ENCODE data around the gene SERINC3. TPM values are rescaled to one million over a fixed set of nuclear protein-coding genes. Genes with fewer than 3 reads are reported as not detected.

SERINC3 gene
- total RNA-seq, 1 donor from 2014 or later = 120 TPM

DNA sequence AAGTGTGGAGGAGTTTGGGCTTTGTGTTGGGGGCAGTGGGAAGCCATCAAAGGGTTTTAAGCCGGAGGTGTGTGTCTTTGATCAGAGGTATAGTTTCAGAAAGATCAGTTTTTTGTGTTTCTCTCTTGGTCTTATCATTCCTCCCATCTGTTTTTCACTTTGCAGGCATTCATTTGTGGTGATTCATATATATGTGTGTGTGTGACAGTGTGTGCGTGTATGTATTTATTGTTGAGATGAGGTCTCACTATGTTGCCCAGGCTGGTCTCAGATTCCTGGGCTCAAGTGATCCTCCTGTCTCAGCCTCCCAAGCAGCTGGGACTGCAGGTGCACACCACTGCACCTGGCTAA is 11.1 kb upstream of the SERINC3 start:
- DNase-seq (ENCODE audit: low spot score) = no peak

DNA sequence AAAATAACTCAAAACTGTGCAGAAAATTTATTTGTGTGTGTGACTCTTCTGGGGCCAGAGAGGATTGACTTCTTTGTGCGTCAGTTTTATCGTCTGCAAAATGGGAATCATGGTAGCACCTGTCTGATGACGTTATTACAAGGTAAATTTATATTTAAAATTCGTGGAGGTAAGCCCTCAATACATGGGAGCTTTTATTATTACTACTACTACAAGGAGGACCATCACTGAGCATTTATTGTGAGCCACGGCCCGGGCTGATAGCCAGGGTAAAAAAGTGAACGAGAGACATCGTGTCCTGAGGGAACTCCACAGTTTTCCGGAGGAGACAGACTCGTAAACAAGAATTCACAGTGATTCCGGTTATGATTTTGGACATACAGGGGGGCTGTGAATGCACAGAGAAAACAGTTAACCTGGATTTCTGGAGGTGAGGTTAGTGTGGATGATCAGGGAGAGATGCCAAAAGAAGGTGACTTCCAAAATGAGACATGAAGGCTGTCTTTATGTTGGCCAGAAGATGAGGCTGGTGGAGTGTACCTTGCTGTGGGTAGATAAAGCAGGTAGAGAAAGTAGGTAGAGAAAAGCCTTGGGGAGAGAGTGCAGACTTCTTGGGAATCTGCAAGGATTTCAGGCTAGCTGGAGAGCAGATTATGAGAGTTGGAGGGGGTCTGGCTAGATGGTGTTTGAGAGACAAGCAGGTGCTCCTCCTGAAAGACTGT is 10.6 kb upstream of the SERINC3 start:
- no peak for DNase-seq (ENCODE audit: low spot score)

DNA sequence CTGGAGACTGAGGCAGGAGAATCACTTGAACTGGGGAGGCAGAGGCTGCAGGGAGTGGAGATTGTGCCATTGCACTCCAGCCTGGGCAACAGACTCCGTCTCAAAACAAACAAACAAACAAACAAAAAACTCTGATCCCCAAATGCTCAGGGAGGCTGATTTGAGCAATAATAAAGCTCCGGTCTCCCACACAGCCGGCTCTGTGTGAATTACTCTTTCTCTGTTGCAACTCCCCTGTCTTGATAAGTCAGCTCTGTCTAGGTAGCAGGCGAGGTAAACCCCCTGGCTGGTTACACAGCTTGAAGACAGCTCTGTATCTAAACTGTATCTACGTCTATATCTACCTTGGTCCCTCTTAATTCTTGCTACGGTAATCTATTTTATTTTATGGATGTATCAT is 6.4 kb upstream of the SERINC3 start:
- no peak for DNase-seq (ENCODE audit: low spot score)

DNA sequence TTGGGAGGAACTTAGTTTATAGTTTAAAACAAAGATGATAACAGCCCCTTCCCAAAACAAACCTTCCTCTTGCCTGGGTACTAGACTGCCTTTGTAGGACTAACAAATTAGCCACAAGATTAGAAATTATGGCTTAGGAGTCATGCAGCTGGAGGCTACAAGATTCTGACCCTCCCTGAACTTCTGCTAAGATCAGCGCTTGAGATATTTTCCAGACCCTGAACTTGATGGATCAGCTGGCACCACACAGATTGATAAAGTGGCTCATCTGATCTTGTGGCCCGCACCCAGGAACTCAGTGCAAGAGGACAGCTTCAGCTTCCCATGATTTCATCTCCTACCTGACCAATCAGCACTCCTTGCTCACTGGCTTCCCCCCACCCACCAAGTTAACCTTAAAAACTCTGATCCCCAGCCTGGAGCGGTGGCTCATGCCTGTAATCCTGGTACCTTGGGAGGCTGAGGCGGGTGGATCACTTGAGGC is 5.9 kb upstream of the SERINC3 start:
- no peak for DNase-seq (ENCODE audit: low spot score)

DNA sequence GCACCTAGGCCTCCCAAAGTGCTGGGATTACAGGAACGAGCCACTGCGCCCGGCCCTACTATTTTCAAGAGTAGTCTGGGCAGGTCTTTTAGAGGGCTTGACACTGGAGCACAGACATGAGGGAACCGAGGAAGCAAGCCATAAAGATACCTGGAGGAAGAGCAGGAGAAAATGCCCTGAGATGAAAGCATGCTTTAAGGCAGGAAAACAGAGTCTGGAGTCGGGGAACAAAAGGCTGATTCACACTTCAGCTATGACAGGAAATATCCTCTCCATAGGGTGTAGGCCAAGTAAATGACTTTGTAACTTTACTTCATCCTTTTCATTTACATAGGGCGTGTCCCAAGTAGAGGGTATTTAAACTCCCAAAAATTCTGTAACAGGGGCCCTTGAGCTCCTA is 4.3 kb upstream of the SERINC3 start:
- DNase-seq (ENCODE audit: low spot score) = no peak

DNA sequence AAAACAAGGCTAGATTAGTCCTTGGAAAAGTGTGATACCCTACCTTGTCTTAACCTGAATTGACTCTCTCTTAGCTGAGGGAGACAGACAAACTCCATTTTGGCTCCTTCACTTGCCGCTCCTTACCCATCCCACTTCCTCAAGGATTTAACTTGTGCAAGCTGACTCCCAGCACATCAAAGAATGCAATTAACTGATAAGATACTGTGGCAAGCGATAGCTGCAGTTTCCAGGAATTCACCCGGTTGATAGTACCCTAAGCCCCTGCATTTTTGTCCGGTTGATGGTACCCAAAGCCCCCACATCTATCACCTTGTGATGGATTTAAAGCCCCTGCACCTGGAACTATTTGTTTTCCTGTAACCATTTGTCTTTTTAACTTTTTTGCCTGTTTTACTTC is 1.9 kb upstream of the SERINC3 start:
- DNase-seq (ENCODE audit: low spot score) = no peak

DNA sequence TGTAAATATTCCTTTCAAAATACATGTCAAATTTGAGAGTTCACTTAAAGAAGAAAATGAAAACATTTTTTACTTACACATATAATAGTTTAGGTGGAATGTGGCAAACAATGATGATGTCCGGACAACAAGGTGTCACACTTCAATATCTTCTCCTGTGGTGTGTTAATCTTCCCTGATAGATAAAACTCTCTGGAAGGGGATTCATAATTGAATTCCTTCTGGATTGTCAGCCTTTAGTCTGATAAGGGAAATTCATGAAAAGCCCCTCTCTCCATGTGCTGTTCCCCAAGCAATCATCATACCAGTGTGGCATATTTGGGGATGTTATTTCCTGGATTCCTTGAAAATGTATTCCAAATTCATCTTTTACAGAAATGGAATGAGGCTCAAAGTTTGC is 971 bp upstream of the SERINC3 start:
- no peak for DNase-seq (ENCODE audit: low spot score)

DNA sequence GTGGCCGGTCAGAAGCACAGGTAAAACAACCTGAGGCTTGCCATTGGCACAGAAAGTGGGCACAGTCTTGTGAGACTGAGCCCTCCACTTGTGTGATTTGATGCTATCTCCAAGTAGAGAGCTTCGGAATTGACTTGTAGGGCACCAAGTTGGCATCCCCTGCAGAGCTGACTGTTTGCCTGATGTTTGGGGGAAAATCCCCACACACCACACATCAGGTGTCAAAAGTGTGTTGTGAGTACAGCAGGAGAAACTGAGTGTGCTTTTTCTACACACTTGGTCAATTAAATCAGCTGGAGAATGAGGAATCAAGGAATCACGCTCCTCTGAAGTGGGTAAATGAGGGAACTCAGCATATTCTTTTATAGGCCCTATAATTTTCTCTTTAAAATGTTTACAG is 989 bp downstream of the SERINC3 start:
- DNase-seq (ENCODE audit: low spot score) = no peak

DNA sequence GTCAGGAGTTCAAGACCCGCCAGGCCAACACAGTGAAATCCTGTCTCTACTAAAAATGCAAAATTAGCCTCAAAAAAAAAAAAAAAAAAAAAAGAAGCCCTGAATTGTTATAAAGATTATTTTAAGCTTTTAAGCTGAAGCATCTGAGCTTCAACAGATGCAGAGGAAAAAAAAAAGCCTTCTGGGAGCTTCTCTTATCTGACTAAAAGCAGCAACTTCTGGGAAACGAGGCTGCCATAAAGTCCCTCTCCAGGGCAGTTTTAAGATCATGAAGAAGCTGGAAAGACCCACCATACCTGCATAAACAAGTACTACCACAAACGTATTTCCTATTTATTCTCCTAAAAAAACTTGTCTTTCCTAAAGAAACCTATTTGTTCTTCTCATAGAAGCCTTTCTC is 3.6 kb downstream of the SERINC3 start:
- no peak for DNase-seq (ENCODE audit: low spot score)

DNA sequence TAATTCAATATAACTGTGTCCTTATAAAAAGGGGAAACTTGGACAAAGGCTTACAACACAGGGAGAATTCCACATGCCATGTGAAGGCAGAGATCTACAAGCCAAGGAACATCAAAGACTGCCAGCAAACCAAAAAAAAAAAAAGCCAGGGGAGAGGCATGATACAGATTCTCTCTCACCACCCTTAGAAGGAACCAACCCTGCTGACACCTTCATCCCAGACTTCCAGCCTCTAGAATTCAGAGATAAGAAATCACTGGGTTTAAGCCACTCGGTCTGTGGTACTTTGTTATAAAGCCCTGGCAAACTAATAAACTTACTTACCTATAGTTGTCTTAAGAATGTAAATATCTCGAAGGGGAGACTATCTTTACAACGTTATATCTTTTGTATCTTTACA is 4.4 kb downstream of the SERINC3 start:
- DNase-seq (ENCODE audit: low spot score) = no peak

DNA sequence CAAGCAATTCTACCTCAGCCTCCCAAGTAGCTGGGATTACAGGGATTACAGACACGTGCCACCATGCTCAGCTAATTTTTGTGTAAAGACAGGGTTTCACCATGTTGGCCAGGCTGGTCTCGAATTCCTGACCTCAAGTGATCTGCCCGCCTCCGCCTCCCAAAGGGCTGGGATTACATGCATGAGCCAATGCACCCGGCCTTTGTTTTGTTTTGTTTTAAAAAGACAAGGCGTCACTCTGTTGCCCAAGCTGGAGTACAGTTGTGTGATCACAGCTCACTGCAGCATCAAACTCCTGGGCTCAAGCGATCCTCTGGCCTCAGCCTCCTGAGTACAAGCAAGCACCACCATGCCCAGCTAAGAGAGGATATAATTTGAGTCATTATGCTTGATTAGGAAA is 5.4 kb downstream of the SERINC3 start:
- DNase-seq (ENCODE audit: low spot score) = no peak

DNA sequence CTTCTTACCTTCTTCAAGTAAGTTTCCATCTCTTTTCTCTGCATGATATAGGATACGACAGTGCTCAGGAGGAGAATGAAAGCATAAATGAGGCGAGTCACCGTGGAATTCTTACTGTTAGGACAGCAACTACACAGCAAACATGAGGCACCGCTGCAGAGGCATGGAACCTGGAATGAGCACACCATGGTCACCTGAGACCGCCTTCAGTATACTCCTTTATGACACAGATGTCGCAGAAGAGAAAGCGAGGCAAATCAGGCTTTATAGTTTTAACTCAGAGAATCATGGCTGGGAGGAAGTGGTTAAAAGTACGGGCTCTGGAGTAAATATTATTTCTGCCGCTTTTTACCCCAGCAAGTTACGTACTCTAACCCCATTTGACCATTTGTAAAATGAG is 8.0 kb downstream of the SERINC3 start:
- DNase-seq (ENCODE audit: low spot score) = no peak

DNA sequence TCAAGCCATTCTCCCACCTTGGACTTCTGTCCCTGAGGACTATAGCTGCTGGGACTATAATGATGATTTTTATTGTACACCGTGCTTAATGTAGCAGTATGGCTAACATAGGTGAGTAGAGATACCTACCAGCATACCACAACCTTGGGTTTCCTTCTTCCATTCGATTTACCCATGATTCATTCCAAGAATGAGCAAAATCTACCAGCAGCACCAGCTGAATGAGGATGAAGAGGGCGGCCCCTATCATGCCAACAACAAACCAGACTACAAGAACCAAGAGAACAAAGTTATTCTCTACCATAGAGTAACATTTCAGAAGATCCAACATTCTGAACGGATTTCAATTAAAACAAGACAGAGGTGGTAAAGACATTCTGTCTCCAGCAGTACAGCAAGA is 12.1 kb downstream of the SERINC3 start:
- DNase-seq (ENCODE audit: low spot score) = no peak

DNA sequence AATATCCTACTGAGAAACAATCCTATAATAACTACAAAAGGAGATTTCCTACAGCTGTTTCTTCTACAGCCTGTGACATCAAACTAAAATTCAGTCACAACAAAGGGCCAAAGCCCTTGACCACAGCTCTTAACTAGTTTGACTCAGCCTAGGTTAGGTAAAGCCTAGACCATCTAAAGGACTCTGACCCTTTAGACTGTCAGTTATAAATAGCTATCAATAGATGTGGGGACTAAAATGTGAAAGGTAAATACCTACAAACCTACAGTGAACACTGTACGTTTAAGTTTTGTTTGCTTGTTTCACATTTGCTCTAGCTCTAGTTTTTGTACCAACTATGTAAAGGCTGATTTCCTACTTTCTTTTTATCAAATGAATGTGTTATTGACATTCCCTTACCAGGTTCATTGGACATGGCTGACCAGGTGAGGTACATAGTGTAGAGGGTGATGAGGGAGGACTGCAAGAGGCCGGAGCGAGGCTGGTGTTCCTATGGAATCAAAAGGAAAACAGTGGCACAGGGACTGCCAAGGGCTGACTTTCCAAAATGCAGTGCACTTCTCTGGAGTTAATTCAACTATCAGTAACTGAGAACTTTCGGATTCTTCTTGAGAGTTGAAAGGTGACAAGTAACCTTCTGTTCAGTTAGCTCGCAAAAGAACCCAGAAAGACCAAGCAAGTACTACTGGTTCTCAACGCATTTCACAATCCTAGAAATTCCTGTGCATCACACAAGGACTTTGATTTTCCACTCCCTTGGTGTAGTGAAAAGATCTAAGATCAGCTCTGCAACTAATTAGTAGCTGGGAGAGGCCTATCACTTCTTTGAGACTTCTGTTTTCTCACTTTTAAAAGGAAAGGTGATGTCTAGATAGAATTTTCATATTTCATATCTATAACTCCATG is 17.2 kb downstream of the SERINC3 start:
- DNase-seq (ENCODE audit: low spot score) = no peak

DNA sequence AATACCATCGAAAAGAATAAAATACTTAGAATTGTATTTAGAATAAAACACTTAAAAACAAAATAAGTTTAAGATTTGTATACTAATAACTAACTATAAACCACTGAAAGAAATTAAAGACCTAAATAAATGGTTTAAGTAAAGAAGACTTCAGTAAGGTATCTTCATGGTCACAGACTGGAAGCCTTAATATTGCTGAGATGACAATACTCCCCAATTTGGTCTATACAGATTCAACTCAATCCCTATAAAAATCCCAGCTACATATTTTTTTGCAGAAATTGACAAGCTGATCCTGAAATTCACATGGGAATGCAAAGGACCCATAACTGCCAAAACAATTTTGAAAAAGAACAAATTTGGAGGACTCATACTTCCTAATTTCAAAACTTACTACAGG is 18.9 kb downstream of the SERINC3 start:
- DNase-seq (ENCODE audit: low spot score) = no peak

DNA sequence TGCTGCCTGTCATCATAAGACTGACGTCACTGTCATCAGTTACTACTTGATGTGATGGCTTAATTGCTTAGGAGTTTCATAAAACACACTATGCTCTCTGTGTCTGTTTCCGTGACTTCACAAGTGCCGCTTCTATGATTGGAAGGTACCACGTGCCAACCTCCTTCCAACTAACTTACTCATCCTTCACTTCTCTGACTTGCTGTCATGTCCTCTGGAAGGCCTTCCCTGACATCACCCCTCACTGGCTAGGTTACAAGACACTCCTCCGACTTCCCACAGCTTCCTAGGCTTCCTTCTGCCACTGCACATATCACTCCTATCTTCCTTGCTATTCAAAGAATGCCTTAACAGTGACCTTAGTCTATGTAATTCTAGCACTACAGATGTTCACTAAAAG is 20.4 kb downstream of the SERINC3 start:
- DNase-seq (ENCODE audit: low spot score) = no peak

DNA sequence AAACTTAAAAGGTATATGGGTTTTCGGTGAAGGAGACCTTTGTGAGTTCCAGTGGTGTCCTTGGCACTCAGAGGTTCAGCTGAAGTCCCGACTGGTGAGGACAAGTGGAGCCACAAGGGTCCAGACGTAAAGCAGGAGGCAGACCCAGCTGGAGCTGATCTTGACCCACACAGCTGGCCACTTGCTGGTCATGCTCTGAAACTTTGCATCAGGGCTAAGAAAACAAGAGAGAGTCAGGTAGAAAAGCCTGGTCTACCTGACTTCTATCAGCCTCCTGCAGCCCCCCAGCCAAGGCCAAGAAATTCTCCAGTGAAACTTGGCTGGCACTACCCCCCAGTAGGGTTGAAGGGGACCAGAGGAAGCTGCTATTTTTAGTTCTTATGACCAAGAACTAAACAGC is 21.6 kb downstream of the SERINC3 start:
- no peak for DNase-seq (ENCODE audit: low spot score)

DNA sequence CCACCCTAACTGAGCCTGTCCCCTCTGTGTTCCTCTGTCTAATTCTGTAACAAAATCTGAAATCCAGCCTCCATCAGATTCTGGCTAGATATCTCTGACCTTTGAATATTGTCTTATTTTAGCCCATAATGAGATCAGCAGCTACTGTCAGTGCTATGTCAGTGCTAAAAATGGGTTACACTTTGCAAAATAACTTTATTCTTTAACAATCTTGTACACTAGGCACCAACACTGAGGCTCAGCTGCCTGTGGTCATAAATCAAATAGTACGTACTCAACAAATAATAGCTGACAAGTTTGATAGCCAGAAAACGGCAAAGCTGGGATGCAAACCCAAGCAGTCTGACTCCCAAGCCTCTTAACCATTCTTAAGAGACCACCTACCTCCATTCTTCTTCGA is 24.1 kb downstream of the SERINC3 start:
- no peak for DNase-seq (ENCODE audit: low spot score)

DNA sequence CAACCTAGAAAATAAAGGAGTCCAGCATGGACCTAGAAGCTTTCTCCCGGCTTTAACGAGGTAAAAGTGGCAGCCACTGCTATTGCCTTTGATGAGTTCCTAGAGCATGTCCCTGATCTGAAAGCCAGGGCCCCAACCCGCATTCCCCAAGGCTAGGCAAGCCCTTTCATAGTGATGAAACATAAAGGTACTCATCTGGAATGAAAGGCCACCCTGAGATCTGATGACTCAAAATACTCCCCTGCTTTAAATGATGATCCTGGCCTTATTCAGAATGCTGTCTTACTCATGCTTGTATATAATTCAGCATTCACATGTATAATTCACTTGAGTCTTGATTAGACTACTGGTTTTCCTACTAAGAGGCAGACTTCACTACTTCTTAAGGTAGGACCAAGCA is 24.9 kb downstream of the SERINC3 start:
- DNase-seq (ENCODE audit: low spot score) = no peak

DNA sequence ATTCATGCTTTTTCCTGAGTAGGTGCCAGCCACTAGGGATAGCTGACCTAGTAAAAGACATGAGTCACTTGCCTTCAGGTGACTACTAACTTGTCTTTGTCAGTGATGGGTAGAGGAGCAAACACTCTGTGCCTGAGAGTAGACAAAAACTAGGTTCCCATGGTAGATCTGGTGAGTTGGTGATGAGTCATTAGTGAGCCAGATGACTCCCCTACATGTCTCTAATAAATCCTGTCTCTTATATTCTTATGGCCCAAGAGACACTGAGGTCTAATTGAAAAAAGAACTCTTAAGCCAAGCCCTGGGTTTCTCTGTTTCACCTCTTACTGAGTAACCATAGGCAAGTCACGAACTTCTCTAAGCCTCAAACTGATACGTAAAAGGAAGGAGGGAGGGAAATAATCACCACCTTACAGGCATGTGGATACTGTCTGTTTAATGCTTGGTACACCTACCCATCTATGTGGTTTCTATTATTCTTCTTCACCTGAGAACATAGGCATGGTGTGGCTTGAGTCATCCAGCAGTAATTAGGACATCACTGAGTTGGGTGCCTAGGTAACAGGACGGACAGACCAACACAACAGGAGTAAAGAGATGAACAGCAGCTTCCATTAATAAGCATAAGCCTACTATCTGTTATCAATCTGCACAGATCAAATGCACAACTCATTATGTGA is 25.9 kb downstream of the SERINC3 start:
- DNase-seq (ENCODE audit: low spot score) = no peak

DNA sequence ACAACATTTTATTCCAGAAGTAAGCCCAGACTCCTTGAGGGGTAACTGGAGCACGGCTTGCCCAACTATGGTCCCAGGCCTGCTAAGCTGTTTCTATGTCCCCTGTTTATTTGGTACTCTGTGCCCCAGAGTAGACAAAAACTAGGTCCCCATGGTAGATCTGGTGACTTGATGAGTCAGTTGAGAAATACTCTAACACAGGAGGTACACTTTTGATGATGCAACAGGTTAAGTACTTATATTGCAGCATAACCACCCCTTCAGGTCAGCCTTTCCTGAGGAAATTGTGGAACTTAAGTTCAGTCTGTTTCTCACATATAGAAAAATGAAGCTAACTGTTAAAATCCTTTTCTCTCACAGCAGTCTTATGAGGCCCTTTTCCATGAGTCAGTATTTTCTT is 26.6 kb downstream of the SERINC3 start:
- DNase-seq (ENCODE audit: low spot score) = no peak

DNA sequence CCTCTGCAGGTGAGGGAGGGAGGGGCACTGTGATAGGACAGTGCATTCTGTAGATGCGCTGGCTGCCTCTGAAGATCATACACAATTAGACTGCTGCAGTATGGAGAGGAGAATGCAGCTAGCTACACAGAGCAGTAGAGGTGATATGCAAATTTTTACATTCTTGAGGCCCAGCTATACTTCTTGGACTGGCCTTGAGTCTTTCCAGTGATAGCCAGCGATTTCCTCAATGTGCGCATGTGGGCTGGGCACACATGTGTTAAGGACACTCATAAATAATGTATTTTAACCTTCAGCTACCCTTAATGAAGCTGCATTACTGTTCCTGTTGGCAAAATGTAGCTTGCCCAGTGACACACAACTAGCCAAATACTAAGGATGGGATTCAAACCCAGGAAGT is 27.2 kb downstream of the SERINC3 start:
- DNase-seq (ENCODE audit: low spot score) = no peak

DNA sequence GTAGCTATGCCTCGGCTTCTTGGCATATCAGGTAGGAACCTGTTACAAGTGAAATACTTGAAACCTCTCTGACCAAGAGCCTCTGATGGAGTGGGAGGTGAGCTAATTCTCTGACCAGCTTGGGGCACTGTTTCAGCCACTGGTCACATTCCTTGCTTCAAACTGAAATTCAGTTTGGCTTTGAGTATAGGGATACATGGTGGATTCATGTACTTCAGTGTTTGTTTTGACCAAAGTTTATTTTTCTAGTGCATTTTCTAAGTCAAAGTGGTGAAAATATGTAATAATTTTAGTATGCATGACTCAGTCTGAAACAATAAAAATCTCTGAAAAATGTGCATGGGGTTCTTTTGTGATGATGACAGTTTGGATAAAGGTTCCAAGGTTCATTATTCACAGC is 27.6 kb downstream of the SERINC3 start:
- DNase-seq (ENCODE audit: low spot score) = no peak
